Myocyte (in vitro differentiated cells): Measurements from ENCODE around the gene SPATA12. TPM values are rescaled to one million over a fixed set of nuclear protein-coding genes. Genes with fewer than 3 reads are reported as not detected.

ENCODE experiments used
- DNase-seq: peaks from one replicate; pipeline ENCODE4 v3.0.0-alpha.2; 2012; ENCODE audit warnings: low read depth
- polyA plus RNA-seq: library from polyadenylated mRNA; unstranded; fragments of >200 nt; gene quantifications from one replicate; pipeline ENCODE4 v1.2.1, GENCODE V29; 2012; ENCODE audit warnings: missing spikeins
- total RNA-seq: library from RNA; depleted of rRNA; stranded (reverse); fragments of >200 nt; gene quantifications from 2 replicates; pipeline ENCODE4 v1.2.3, GENCODE V29; 2014

Gene SPATA12
- 0.19 TPM in 1 of 2 replicates, not detected in the other for total RNA-seq
- 0.16 TPM for polyA plus RNA-seq

- peak; percentile 91 for DNase-seq
Observed at GRCh38 chr3:57060089-57060821, at the start of gene SPATA12. Gene SPATA12, plus strand, starts transcription at chr3:57060664. Its CDS starts 13,031 bp downstream, at chr3:57073695.

- DNase-seq = no peak
Observed at GRCh38 chr3:57011022-57011421, 49.4 kb upstream of the SPATA12 start.

GRCh38 chr3:57012847-57013246, 47.6 kb upstream of the SPATA12 start:
- no peak for DNase-seq

- DNase-seq = no peak
Observed at GRCh38 chr3:57015350-57015729, 45.1 kb upstream of the SPATA12 start.

GRCh38 chr3:57015912-57016311, 44.6 kb upstream of the SPATA12 start:
- no peak for DNase-seq

- DNase-seq = peak; percentile 77
Observed at GRCh38 chr3:57017459-57017845, 43.0 kb upstream of the SPATA12 start.

- DNase-seq = no peak
Observed at GRCh38 chr3:57018246-57018645, 42.2 kb upstream of the SPATA12 start.

GRCh38 chr3:57019057-57019456, 41.4 kb upstream of the SPATA12 start:
- no peak for DNase-seq

GRCh38 chr3:57025237-57025636, 35.2 kb upstream of the SPATA12 start:
- no peak for DNase-seq

- DNase-seq = peak; percentile 47
Observed at GRCh38 chr3:57026944-57027343, 33.5 kb upstream of the SPATA12 start.

GRCh38 chr3:57029383-57029782, 31.1 kb upstream of the SPATA12 start:
- DNase-seq = no peak

GRCh38 chr3:57029924-57030323, 30.5 kb upstream of the SPATA12 start:
- DNase-seq = no peak

GRCh38 chr3:57030721-57031120, 29.7 kb upstream of the SPATA12 start:
- DNase-seq = peak; percentile 14

- peak; percentile 41 for DNase-seq
Observed at GRCh38 chr3:57031631-57032541, 28.6 kb upstream of the SPATA12 start.

GRCh38 chr3:57036952-57037351, 23.5 kb upstream of the SPATA12 start:
- no peak for DNase-seq

GRCh38 chr3:57038466-57039164, 21.8 kb upstream of the SPATA12 start:
- no peak for DNase-seq

GRCh38 chr3:57041674-57042073, 18.8 kb upstream of the SPATA12 start:
- DNase-seq = peak; percentile 77

GRCh38 chr3:57043518-57043917, 16.9 kb upstream of the SPATA12 start:
- no peak for DNase-seq

- peak; percentile 18 for DNase-seq
Observed at GRCh38 chr3:57046101-57046765, 14.2 kb upstream of the SPATA12 start.

- DNase-seq = peak; percentile 94
Observed at GRCh38 chr3:57048052-57048671, 12.3 kb upstream of the SPATA12 start.

- no peak for DNase-seq
Observed at GRCh38 chr3:57048728-57049127, 11.7 kb upstream of the SPATA12 start.
